HG02610 (cell line): ENCODE measurements around the gene GRSF1.
"Not testable (repeated sequence)": the region's sequence is repeated elsewhere in the genome, so short reads cannot be mapped to it uniquely, and the experiment has no call there.

ENCODE experiments used
- ATAC-seq: cut with Tn5 transposase; IDR thresholded peaks from one replicate; pipeline ENCODE4 v1.9.1; 2021; ENCODE audit warnings: mild to moderate bottlenecking, moderate library complexity; ENCODE audit not compliant: unreplicated experiment

GRSF1 gene

GRCh38 chr4:70838204-70838603 lies 1.5 kb downstream of the GRSF1 start:
- no peak for ATAC-seq

GRCh38 chr4:70836081-70836480 lies 3.6 kb downstream of the GRSF1 start:
- ATAC-seq: no peak

DNA sequence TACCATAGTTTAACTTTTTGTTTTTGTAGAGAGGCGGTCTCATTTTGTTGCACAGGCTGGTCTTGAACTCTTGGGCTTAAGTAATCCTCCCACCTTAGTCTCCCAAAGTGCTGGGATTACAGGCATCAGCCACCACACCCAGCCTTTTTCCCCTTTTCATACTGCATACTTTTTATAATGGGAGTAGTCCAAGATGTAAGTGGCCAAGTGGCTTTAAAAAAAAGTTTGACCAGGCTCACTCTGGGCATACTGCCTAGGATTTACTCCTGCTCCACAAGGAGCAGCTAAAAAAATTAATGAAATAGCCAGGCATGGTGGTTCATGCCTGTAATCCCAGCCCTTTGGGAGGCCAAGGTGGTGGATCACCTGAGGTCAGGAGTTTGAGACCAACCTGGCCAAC lies 6.0 kb downstream of the GRSF1 start:
- ATAC-seq: no peak

DNA sequence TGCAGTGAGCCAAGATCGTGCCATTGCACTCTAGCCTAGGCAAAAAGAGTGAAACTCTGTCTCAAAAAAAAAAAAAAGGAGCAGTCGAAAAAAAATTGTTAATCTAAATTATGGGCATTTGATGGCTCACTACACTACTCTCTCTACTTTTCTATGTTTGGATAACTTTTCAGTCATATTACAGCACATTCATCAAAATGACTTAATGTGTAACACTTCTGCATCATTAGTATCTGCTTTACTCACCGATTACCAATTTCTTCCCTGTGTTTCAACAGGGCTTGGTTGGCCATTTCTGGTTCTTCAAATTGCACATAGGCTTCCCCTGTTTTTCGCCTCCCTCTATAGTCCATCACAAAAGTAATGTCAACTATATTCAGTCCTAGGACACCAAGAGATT lies 8.4 kb downstream of the GRSF1 start:
- ATAC-seq: no peak

- no peak for ATAC-seq
These were observed 9.6 kb downstream of the GRSF1 start for GRCh38 chr4:70830054-70830453.

DNA sequence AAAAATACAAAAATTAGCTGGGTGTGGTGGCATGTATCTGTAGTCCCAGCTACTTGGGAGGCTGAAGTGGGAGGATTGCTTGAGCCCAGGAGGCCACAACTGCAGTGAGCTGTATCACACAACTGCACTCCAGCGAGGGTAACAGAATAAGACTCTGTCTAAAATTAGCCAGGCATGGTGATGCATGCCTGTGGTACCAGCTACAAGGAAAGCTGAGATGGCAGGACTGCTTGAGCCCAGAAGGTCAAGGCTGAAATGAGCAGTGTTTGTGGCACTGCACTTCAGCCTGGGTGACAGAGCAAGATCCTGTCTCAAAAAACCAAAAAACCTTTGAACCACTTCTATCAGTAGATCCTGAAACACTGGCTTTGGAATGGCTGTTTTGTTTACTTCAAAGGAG lies 10.2 kb downstream of the GRSF1 start:
- no peak for ATAC-seq

GRCh38 chr4:70829015-70829414 lies 10.7 kb downstream of the GRSF1 start:
- ATAC-seq: no peak

- no peak for ATAC-seq
These were observed 20.8 kb downstream of the GRSF1 start for GRCh38 chr4:70818921-70819320.

- peak; percentile 64 for ATAC-seq
These were observed 21.4 kb downstream of the GRSF1 start for GRCh38 chr4:70818173-70818855.

- ATAC-seq: no peak
These were observed 22.8 kb downstream of the GRSF1 start for GRCh38 chr4:70816894-70817293.

- ATAC-seq: no peak
These were observed 24.3 kb downstream of the GRSF1 start for GRCh38 chr4:70815370-70815769.

GRCh38 chr4:70808151-70808550 lies 31.5 kb downstream of the GRSF1 start:
- no peak for ATAC-seq

DNA sequence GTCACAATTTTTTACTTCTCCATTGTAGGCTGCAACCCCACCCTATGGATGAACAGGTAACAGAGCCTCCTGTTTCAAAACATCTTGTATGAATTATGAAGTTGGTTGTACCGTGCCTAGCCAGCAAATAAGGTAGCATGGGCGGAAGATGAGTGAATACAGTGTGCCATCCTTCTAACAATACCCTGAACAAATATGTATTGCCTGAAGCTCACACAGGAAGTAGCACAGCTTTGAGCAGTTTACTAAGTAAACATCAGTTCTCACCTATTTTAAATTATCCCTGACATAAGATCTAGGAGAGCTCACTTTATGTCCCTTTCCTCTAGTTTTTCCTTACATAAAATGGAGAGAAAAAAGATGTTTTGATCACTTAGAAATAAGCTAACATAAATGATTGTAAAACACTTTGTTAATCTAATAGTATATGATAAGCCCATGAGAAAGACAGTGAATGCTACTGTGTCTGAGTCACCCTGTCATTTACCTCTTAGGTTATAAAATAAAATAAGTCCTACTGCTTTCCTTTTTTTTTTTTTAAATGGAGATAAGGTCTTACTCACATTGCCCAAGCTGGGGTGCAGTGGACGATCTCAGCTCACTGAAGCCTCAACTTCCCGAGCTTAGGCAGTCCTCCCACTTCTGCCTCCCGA lies 36.6 kb downstream of the GRSF1 start:
- no peak for ATAC-seq

DNA sequence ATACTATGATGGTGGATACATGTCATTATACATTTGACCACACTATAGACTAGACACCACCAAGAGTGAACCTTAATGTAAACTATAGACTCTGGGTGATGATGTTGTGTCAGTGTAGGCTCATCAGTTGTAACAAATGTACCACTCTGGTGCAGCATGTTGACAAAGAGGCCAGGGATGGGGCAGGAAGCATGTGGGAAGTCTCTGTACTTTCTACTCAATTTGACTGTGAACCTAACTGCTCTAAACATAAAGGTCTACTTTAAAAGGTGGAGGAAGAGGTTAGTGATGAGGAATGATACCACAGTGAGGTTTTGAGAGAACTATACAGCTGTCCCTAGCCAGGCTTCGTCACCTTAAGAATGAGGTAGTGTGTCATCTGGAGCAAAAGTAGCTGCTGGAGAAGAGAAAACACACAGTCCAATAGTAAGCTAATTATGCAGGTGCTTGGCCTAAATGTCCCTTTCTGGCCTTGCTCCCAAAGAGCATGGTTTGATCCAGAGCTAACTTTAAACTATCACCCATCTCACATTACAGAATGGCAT lies 38.4 kb downstream of the GRSF1 start:
- peak; percentile 91 for ATAC-seq

DNA sequence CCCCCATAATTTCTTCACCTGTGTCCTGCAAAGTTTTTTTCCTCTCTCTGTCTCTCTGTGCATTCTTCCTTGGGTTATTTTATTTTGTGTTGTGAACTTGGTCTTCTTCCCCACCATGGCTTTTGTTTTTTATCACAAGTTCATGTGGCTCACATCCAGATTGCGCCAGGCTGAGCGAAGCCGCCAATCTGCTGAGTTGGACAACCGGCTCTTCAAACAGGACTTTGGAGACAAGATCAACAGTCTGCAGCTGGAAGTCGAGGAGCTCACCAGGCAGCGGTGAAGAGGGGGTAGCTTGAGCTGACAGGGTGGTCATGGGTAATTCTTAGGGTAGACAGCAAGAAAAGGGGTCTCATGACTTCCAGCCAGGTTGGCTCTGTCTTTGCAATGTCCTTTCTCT lies 46.1 kb downstream of the GRSF1 start:
- ATAC-seq: no peak

DNA sequence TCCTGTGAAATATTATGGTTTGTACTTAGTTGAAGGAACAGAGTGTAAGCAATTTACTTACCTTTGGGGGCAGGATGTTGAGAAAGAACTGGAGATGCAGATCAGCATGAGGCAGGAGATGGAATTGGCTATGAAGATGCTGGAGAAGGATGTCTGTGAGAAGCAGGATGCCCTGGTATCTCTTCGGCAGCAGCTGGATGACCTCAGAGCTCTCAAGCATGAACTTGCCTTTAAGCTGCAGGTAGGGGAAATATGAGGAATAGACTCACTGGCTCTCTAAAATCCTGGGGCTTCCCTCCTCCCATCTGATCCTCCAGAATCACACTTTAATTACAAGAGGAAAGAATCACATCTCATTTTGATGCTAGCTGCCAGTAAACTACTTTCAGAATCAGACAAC lies 51.0 kb downstream of the GRSF1 start:
- no peak for ATAC-seq

DNA sequence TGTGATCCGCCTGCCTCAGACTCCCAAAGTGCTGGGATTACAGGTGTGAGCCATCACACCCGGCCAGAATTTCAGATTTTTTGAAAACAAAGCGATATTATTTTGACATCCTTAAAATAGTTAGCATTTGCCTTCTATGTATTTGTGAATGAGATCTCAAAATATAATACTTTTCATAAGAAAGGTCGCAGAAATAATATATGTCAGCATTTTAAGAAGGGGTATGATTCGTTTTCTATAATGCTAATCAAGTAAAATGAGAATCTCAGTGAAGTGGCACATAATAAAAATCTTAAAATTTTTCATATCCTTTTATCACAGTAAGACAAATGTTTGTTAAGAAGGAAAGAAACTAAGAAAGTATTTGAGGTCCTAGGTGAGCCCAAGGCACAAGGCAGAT lies 52.2 kb downstream of the GRSF1 start:
- no peak for ATAC-seq

DNA sequence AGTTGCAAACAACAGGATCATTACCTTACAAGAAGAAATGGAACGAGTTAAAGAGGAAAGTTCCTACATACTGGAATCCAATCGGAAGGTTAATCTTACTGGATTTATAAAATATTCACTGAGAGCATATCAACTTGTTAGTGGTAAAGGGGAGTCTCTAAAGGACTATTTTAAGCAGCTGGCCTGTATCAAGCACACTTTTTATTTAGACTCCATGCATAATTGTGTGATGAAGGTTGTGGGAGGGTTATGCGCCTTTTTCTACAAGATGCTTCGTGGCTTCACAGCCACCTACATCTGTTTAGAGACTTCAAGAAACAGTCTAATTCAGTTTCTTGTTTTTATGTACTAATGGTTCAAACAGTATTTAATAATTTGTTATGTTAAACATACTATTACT lies 56.6 kb downstream of the GRSF1 start:
- no peak for ATAC-seq

- ATAC-seq: no peak
These were observed 60.7 kb downstream of the GRSF1 start for GRCh38 chr4:70778888-70779422.

GRCh38 chr4:70772929-70773555 lies 66.6 kb downstream of the GRSF1 start:
- no peak for ATAC-seq

DNA sequence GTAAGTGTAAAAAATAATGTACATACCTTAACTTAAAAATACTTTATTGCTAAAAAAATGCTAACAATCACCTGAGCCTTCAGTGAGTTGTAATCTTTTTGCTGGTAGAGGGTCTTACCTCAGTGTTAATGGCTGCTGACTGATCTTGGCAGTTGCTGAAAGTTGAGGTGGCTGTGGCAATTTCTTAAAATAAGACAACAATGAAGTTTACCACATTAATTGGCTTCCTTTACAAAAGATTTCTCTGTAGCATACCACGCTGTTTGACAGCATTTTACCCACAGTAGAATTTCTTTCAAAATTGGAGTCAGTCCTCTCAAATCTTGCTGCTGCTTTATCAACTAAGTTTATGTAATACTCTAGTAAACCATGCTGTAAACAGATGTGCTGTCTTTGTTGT lies 70.3 kb downstream of the GRSF1 start:
- ATAC-seq: not testable (repeated sequence)
